Mucosa of gallbladder (tissue), 1 donor: ENCODE results near the gene PSMA2. TPM values are rescaled to one million over a fixed set of nuclear protein-coding genes. Genes with fewer than 3 reads are reported as not detected.
A peak's percentile ranks its signal among the peaks of the same experiment; 100 is the strongest.

Source experiments
- DNase-seq: peaks from one replicate; pipeline ENCODE4 v3.0.0-alpha.2; 2020; ENCODE audit warnings: low spot score
- total RNA-seq: library from RNA; stranded (reverse); gene quantifications from one replicate; pipeline ENCODE4 v1.2.1, GENCODE V29; 2021
- donor health status: DM: no; HTN: no; CAD: no.

The PSMA2 gene
- total RNA-seq, 1 donor from 2014 or later: 54.2 TPM

DNA sequence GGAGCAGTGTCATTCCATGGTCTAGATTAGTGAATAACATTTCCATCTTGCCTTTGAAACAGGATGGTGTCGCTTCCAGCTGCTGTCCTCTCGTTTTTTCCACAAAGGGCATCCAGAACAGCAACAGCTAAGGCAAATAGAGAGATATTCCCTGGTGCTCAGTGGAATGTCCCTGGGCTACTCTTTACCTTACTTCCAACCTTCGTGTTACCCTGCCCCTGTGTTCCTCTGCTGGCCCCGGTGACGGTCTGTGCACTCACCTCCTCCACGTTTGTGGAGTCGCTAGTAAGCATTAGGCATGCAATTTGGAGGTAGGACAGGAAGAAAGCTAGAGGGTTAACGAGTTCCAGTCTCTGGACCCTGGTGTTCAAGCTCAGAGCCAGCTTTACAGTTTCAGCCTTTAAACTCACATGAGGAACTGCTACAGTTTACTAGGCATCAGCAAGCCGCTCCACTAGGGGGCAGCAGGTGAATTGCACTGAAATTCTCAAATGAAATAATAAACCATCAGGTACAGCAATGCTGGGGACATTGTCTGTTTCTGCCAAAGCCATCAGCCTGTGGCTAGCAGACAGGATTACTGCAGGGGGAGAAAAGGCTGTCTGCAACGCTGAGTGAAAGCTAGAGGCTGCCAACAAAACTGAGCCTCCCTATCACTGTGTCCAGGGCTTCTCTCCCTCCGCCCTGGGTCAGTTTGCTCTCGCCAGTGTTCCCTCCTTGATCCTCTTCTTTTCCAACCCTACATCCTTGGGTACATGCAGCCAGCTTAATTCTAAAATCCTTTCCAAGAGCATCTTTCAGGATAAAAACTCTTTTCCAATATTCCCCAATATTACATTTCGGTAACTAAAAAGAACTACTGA lies 9.2 kb upstream of the PSMA2 start:
- DNase-seq: peak; percentile 84

DNA sequence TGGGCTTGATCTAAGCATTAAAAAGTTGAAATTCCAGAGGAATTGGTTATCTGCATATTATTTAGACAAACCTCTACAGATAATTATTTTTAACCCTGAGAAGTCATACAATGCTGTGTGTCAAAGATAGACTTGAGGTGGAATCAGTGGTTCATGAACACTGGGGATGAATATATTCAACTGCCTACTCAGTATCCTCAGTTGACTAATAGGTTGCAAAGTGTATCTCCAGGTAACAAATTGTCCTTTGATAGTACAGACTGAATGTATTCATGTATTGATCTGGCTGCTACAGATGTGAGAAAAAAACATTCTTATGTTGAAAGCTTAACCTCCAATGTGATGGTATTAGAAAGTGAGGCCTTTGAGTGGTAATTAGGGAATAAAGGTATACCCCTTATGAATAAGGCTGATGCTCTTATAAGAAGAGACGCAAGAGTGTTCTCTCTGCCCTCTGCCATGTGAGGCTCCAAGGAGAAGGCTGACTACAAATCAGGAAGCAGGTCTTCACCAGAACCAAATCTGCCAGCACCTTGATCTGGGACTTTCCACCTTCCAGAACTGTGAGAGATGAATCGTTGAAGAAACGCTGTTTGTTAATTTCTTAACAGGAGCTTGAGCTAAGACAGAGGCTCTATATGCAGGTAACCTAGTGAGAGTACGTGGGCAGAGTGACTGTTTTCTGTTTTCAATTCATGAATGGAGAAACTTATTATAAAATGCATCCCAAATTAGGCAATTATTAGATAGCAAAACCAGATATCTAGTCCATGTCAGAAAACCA lies 7.7 kb upstream of the PSMA2 start:
- no peak for DNase-seq

DNA sequence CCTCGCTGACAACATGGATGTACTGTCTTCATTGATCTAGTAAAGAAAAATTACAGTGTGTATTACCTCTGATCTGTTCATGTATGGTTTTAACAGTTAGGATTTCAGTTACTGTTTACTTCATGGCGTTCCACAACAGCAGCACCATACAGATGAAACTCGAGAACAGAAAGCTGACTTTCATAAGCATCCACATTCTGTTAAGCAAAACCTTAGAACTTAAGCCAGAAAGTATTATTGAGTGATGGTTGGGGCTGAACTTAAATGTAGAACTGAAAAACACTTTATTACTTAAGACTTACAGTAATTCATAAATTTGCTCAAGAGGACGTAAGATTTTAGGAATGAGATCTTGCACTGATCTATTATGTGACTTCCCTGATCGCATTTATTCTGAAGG lies 3.9 kb upstream of the PSMA2 start:
- no peak for DNase-seq

DNA sequence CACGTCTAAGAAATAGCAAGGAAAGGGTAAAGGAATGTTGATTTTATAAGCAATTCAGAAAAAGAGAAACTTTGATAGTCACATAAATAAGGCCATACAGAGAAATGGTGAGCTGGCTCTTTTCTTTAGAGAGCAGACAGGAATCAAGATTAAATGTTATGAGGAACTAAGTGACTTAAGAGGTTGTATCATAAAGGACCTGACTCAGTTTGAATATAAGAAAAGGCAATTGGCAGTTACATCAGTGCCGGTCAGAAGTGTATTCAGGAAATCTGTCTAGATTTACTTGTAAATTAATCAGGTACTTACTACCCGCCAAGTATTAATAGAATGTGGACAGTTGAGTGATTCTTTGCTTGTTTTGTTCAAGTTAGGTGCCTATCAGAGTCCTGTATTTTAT lies 2.3 kb upstream of the PSMA2 start:
- no peak for DNase-seq

DNA sequence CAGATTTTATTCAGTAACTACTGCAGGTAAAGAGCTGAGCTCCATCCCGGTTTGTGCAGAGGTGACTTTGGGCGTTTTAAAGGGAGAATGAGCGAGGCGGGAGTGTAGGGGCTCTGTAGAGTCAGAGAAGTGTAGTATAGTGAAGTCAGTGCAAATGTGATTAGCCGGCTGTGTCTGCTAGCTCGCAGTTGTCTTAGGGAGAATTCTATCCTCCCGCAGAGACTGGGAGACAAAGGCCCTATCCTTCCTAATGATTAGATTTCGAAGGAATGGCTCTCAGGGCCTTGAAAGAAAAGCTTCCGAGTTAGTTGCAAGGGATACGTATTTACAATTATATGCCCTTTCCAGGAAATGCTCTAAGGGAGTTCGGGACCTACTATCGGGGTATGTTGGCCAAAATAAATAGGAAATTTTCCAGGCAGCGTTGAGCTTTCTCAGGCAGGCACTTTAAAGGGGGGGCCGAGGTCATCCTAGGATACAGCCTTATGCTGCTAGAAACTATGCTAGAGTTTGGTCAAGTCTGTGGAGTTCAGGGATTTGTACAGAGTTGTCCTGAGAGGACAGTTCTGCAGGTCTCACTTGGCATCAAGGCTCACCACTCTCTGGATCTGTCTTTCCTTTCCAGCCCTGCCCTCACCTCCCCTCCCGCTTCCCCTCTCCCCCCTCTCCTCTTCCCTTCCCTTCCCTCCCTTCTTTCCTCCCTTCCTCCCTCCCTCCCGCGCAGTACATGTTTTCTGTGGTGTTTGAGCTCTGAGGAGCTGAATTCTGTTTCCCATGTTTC lies 1.0 kb upstream of the PSMA2 start:
- DNase-seq: no peak

DNA sequence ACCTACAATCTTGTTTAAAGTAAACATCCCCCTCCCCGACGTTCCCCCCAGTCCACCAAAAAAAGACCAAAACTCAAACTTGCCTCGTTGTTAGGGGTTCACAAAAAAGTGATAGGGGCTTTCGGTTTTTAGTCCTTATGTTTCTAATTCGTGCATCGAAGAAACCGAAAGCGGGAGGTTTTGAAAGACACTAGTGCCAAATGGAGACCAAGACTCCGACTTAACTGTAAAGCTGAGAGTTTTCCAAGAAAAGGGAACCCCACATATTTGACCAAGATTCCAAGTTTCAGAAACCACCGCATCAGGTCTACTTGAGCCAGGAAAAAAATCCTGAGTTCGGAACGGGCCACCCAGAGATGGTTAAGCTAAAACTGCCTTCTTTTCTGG lies 534 bp downstream of the PSMA2 start:
- DNase-seq: no peak

DNA sequence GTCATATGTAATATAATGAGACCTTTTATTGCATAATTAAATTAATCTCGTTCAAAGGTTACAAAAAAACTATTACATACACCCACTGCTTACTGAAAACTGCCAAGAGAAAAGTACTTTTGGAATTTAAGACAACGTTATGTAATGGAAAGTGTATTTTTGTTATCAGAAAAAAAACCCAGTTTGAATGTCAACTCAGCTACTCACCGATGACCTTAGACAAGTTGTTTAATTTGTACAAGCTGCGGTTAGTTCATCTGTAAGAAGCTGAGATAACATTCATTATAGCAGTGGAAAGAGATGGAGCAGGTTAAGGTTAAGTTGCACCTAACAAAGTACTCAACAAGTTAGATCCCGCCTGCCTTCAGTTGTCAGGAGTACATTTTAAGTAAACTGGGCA lies 1.1 kb downstream of the PSMA2 start:
- DNase-seq: no peak

DNA sequence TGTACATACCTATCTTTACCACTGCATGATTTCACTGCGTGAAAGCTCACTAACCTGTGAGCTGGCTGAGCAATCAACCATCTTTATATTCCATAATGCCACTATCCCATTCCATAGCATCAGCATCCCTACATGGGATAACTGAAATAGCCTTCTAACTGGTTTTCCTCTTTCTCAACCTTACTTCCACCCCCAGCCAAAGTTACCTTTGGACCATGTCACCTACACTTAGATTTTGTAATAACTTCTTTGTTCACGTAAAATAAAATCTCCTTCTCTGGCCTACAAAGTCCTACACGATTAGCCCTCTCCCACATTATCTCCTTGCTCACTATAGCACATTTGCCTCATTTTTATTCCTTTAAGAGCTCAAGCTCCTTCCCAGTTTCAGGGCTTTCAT lies 2.5 kb downstream of the PSMA2 start:
- no peak for DNase-seq

DNA sequence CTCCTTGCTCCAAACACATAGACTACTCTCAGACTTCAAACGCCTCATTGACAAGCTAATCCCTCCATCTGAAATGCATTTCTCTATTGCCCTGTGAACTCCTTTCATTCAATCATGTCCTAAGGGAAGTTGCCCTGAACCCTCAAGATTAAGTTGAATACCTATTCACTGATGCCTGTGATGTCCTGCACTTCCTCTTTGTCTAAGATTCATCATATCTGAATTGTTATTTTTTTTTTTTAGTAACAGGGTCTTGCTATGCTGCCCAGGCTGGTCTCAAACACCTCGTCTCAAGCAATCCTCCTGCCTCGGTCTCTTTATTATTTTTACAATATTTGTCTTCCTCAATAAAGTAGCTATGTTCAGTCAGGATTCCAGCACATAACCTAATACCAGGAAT lies 3.2 kb downstream of the PSMA2 start:
- DNase-seq: no peak

DNA sequence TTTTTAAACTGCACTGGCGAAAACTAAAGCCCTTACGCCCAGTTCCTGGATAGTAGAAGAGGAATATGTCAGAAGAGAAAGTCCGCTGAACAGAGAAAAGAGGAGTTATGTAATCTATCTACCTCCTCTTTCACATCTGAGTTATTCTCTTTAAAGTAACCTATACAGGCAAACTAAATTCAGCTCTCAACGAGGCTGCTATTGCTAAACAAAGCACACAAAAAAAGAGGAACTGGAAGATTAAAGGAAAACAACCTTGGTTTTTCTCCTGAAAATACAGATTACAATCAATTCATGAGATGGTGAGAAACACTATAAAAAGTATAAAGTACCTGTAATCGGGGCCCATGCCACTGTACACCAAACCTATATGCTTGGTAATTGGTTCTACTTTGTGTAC lies 5.8 kb downstream of the PSMA2 start:
- no peak for DNase-seq

DNA sequence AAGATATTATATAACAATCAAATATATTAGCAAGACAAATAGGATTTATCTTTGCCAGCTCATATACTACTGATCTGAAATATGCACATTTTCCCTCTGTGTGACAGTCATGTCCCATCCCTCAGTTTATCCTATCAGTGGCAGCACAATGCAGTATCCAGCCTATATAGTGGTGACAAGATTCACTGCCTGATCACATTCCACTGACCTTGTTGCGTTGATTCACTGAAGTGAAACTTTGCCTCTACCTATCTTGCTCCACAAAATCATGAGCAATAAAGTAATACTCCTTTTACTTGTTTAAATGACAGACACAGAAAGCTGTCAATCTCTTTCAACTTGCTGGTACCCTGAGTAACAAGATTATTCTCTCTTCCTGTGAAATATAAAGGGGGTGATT lies 6.3 kb downstream of the PSMA2 start:
- DNase-seq: no peak

DNA sequence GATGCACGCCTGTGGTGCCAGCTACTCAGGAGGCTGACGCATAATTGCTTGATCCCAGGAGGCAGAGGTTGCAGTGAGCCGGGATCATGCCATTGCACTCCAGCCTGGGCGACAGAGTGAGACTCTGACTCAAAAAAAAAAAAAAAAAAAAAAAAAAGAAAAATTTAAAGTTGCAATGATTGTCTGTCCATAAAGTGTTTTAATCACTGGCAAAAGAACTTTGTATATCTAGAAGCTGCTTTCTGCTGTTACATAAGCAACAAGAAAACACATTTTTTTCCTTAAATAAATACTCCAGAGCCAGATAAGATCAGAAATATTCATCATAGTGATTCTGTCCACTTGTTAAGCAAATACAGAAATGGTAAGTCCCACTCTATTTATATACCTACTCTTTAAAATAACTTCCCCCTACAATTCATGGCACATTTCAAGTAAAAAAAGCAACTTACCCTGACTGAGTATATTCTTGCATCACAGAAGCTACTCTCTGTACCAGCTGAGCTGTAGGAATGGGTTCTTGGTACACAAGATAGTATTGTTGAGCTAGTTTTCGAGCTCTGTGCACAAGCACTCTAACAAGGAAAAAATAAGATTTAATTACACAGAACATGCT lies 7.6 kb downstream of the PSMA2 start:
- DNase-seq: no peak

DNA sequence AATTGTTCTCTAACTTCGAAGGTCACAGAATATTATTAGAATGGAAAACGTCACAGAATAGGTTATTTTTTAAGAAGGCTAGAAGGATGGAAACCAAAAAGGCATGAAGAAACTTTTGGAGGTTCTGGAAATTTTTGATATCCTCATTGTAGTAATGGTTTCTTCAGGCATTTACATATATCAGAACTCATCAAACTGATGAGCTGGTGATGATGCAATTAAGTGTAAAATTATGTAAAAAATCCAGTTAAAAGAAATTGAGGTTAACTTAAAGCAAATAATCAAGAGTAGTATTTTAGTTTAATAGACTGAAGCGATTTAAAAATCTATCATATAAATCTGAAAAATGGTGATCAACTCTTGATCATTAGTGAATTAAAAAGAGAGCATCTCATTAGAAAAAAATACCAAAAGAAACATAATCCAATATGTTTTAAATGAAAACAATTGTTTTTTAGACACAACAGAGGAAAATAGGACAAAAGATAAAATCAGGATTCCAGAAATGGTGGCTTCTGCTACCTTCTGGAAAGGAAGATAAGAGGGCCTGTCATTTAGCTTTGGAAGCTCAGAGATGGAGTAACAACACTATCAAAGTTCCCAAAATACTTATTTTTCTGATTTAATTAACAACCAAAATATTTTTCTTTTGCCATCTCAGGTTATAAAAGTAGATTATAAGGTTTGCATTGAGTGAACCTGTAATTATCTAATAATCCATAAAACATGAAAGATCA lies 9.8 kb downstream of the PSMA2 start:
- DNase-seq: no peak

DNA sequence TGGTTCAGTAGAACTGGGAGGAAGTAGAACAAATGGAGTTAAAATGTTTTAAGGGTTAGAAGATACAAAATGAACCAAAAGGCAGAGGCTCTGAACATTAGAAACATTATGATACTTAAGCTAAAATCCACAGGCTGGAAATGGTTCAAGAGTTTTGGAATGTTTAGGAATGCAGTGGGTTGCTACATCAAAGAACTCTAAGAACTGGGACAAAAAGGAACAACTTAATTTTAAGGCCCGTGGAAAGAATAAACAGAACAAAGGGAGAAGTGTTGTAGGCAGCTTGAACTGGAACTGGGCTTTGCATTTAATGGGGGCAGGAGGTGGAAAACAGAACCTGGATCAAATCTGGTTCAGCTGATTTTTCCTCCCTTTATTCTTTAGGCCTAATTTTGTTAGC lies 16.6 kb downstream of the PSMA2 start:
- DNase-seq: no peak

DNA sequence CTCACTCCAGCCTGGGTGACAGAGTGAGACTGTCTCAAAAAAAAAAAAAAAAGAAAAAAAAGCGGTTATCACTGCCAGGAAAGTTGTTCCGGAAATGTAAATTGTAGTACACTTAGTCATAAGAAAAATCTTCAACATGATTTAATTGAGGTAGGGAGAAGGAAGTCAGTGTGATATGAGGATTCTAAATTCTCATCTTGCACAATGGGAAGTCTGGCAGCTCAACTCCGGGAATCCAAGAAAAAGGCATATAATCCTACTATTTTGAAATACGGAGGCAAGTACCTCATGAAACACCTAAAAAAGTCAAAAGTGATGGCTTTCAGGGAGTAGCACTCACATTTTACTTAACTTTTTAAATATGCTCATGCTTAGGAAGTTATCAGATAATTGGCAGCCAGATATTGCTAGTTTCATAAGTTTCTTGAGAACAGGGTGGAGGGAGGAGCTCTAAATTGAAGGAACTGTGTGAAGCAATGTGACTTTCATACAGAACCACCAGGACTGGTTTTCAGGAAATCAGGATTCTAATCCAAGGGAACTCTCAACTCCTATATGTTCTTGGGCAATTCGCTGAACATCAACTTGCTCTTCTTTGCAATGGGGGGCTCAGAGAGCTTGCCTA lies 17.4 kb downstream of the PSMA2 start:
- DNase-seq: no peak

DNA sequence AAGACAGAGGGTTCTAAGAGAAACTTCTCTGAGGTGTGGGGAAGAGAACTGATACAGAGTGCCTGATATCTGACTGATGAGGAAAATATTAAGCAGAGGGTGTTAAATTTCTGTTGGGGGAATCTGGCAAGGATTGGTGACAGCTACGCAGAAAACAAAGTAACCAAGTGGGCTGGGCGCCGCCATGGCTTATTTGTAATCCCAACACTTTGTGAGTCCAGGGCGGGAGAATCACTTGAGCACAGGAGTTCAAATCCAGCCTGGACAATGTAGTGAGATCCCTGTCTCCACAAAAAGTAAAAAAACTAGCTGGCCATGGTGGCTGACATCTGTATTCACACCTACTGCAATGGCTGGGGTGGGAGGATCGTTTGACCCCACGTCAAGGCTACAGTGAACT lies 18.0 kb downstream of the PSMA2 start:
- no peak for DNase-seq

DNA sequence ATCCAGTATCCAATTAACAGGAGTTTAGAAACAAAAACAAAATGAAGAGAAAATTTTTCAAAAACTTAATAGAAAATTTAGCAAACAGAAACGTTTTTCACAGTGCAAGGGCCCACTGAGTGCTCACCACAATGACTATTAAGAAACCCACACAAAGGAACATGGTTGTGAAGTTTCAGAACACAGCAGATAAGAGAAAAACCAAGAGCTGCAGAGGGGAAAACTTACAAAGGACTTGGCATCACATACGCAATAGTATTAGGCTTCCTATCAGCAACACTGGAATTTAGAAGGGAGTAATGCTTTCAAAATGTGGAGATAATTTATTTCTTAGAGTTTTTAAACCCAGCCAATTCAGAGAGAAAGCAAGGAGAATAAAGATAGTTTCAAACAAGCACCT lies 18.4 kb downstream of the PSMA2 start:
- no peak for DNase-seq

DNA sequence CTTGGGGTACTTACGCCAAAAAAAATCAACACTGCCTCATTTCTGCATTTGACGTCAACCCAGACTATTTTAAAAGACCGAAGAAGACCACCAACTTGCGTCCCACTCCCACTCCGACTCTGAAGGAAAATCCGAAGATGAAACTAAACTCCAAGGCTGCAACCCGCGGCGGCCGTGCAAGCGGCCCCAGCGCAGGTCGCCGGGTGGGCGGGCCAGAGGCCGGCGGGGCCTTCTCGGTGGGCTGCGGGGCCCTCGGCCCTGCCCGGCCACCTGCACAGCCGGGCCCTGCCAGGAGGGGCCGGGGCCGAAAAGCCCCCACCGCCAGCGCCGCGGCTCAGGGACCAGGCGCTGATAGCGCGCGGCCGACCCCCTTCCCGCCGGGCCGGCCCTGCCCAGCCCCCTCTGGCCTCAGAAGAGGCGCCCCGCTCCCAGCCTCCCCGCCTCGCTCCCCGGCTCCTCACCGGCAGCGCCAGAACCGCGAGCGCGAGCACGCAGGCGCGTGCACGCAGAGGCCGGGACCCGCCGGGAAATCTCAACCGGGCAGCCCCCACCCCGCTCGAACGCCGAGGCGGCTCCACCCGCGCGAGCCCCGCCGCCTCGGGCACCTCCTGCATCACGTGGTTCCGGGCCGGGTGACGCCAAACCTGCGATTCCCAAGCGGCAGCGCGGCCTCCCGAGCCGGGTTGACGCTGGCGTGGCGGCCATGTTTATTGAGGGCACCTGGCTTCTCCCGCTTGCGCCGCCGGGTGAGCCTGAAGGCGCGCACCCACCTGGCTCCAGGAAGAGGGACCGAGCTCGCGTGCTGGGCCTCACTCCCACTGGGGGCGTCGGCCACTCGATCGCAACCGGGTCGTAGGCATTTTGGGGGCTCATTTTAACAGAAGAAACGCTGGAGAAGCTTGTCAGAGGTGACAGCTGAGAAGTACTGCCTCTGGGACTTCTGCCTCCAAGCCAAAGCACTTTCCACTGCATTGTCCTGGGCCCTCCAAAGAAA lies 20.2 kb downstream of the PSMA2 start, which contains the start of gene C7orf25:
Gene C7orf25 (minus strand): TSS at position 617 of the 994 bp plus-strand sequence. CDS start 1,170 bp downstream, outside the sequence.
- DNase-seq: peak; percentile 96

DNA sequence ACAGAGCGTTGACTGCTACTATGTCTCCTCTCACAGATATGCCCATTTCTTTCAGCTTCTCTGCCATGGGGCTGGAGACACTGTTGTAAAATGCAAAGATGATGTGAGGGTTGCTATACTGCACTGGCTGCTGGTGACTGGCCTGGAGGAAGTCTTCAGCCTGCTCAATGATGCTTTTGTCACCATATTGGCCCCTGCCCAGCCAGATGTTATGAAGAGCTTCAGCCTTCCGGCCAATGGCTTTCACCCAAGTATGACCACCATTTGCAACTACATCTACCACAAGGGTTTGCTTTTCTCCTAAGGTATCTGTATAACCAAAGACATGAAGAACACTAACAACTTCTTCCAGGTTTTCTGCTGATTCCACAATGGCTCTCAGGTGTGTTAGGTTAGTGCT lies 21.7 kb downstream of the PSMA2 start:
- DNase-seq: no peak
